GM13977 (cell line): ENCODE data around the gene GNB3.

Experiments
- DNase-seq: peaks from one replicate; pipeline ENCODE4 v3.0.0; 2012; ENCODE audit warnings: low spot score
- in situ Hi-C: fragments of 300-500 bp; cut with MboI; formaldehyde crosslinking; loops from one replicate; pipeline ENCODE4 v1.12.0; 2022; ENCODE audit warnings: low sequenced_read_pairs, low pct_unique_long_range_greater_than_20kb, mixed read lengths, inconsistent platforms; ENCODE audit not compliant: unreplicated experiment
- TF ChIP-seq, protein P1 (sequence below): IDR thresholded peaks from 2 replicates; pipeline ENCODE4 v1.5.1; 2012; ENCODE audit warnings: mild to moderate bottlenecking, control low read depth; ENCODE audit not compliant: insufficient read depth; ENCODE audit errors: extremely low read depth, missing control alignments

The GNB3 gene

GRCh38 chr12:6837370-6838060, 3.2 kb upstream of the GNB3 start:
- no peak for DNase-seq
- in situ Hi-C loops, result no loop called here
- TF ChIP-seq, protein P1, sequence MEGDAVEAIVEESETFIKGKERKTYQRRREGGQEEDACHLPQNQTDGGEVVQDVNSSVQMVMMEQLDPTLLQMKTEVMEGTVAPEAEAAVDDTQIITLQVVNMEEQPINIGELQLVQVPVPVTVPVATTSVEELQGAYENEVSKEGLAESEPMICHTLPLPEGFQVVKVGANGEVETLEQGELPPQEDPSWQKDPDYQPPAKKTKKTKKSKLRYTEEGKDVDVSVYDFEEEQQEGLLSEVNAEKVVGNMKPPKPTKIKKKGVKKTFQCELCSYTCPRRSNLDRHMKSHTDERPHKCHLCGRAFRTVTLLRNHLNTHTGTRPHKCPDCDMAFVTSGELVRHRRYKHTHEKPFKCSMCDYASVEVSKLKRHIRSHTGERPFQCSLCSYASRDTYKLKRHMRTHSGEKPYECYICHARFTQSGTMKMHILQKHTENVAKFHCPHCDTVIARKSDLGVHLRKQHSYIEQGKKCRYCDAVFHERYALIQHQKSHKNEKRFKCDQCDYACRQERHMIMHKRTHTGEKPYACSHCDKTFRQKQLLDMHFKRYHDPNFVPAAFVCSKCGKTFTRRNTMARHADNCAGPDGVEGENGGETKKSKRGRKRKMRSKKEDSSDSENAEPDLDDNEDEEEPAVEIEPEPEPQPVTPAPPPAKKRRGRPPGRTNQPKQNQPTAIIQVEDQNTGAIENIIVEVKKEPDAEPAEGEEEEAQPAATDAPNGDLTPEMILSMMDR, result no peak

GRCh38 chr12:6838854-6839253, 1.9 kb upstream of the GNB3 start:
- TF ChIP-seq, protein P1, result no peak
- in situ Hi-C loops, result no loop called here
- DNase-seq, result no peak

- TF ChIP-seq, protein P1, result no peak
- in situ Hi-C loops, result no loop called here
- DNase-seq, result peak; percentile 76
Measured at GRCh38 chr12:6839482-6840201, 1.1 kb upstream of the GNB3 start.

DNA sequence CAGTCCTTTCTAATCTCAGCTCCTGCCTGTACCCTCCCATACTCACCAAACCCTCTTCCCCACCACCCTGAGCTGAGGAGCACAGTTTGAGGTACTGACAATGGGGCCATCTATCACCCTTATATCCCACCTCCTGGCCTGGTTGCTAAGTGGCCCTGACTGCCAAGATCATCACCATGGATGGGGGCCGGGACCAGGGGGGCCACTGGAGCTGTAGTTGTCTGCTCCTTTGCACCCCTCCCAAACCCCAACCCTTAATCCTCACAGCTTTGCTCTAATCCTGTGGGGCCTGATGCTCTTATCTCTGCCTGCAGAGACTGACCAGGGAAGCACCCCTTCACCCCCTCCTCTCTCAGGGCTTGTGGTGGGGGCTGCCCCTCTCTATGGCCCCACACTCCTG, 395 bp upstream of the GNB3 start:
- in situ Hi-C loops, result no loop called here
- TF ChIP-seq, protein P1, result no peak
- DNase-seq, result no peak

DNA sequence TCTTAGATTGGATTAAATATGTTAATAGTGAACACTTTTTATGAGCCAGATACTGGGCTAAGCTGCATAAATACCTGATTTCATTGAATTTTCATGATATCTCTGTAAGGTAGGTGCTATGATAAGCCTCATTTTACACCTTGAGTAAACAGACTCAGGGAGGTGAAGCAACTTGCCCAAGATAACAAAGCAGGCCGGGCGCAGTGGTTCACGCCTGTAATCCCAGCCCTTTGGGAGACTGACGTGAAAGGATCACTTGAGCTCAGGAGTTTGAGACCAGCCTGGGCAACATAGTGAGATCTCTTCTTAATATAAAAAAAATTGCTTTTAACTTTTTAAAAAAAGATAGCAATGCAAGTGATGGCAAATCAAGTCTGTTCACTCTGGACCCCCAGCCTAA, 1.4 kb downstream of the GNB3 start:
- in situ Hi-C loops, result no loop called here
- DNase-seq, result no peak
- TF ChIP-seq, protein P1, result no peak

DNA sequence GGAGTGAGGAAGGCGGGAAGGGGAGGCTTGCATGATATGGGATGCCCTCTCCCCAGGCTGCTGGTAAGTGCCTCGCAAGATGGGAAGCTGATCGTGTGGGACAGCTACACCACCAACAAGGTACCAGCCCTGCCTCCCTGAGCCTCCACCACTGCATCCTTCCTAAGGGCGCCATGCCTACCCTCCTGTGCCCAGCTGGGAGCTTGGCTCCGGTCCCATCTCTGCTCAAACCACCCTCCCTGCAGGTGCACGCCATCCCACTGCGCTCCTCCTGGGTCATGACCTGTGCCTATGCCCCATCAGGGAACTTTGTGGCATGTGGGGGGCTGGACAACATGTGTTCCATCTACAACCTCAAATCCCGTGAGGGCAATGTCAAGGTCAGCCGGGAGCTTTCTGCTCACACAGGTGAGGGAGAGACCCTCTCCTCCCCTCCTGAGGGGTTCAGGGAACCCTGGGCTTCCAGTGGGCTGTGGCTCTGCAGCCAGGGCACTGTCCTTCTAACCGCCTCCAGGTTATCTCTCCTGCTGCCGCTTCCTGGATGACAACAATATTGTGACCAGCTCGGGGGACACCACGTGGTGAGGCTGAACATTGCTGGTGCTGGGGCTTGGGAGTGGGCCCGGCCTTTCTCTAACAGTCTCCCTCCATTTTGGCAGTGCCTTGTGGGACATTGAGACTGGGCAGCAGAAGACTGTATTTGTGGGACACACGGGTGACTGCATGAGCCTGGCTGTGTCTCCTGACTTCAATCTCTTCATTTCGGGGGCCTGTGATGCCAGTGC, 2.6 kb downstream of the GNB3 start:
- in situ Hi-C loops, result no loop called here
- TF ChIP-seq, protein P1, result no peak

More for the DNA sequence above, 2.6 kb downstream of the GNB3 start:
- DNase-seq, result no peak
